NT2/D1 (cell line): ENCODE measurements around the gene CNOT9.

Source experiments
- SUZ12 ChIP-seq: IDR thresholded peaks from 2 replicates; pipeline ENCODE4 v1.6.1; 2011; ENCODE audit not compliant: insufficient read length, insufficient read depth; ENCODE audit errors: extremely low read depth
- YY1 ChIP-seq: IDR thresholded peaks from 2 replicates; pipeline ENCODE4 v1.6.1; 2011; ENCODE audit not compliant: insufficient read length, insufficient read depth
- ZNF274 ChIP-seq: IDR thresholded peaks from 2 replicates; pipeline ENCODE4 v1.6.1; 2011; ENCODE audit warnings: mild to moderate bottlenecking, low read depth, low read length

- TF ChIP-seq SUZ12 (no peak), ZNF274 (no peak), YY1 (no peak)
Measured at GRCh38 chr2:218582076-218582475, 13.4 kb downstream of the CNOT9 start.
